ENCODE data around the gene NEMP2.

GRCh38 chr2:190574169-190574568, 39.6 kb upstream of the NEMP2 start:
- TF ChIP-seq CEBPB (IDR thresholded peaks at IDR 0.05; ENCODE audit: low read depth, low read length) = peak; percentile 72; the same call in 1 of the 2 replicates
- TF ChIP-seq RCOR1 (IDR thresholded peaks at IDR 0.05; ENCODE audit: insufficient replicate concordance, low read length) = no peak
- no peak for TF ChIP-seq CTCF (conservative IDR thresholded peaks at IDR 0.05; ENCODE audit: low read depth, low read length)
- TF ChIP-seq RAD21 (IDR thresholded peaks at IDR 0.05; ENCODE audit: low read length) = no peak
- no peak for TF ChIP-seq POLR2A (IDR thresholded peaks at IDR 0.05; ENCODE audit: low read depth, low read length)
- no peak for TF ChIP-seq BHLHE40 (IDR thresholded peaks at IDR 0.05; ENCODE audit: low read depth, low read length)
- no peak for TF ChIP-seq NFE2L2 (IDR thresholded peaks at IDR 0.05; ENCODE audit: low read depth, low read length)
- no peak for TF ChIP-seq MAFK (IDR thresholded peaks at IDR 0.05; ENCODE audit: low read depth, low read length)
